Panc1 (cell line): ENCODE data around the gene PPP1R9A.

Experiments
- REST ChIP-seq, 2 experiments: IDR thresholded peaks; 2 replicates each; pipeline ENCODE4 v1.6.1; 2011 to 2012; ENCODE audit warnings: low read depth in 2 of 2, control low read depth in 1 of 2, low read length in 1 of 2, mild to moderate bottlenecking in 1 of 2, moderate library complexity in 1 of 2; ENCODE audit not compliant: insufficient read depth in 1 of 2
- SIN3A ChIP-seq: IDR thresholded peaks from 2 replicates; pipeline ENCODE4 v1.6.1; 2012; ENCODE audit warnings: low read depth, mild to moderate bottlenecking, low read length, moderate library complexity, borderline replicate concordance; ENCODE audit not compliant: insufficient read depth
- TF ChIP-seq, protein P1 (sequence below): fragments of 450-650 bp; IDR thresholded peaks from 2 replicates; pipeline ENCODE4 v1.5.1; 2017; ENCODE audit warnings: mild to moderate bottlenecking

DNA sequence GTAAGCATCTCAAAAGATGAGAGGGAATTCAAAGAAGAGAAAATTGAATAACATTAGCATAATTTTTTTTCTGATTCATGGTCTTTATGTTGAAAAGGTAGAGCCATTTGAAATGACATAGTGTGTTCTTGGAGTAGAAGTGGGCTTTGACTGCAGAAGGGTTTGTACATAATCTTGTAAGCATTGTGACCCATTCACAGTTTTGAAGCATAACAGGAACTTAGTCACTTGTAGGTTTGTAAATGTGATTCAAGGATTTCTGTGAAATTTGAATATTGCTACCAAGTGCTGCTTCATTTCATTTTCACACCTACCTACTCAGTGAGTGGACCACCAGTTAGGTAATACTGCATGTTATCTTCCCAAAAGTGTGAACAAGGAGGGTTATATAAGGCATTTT, 348.3 kb downstream of the PPP1R9A start:
- TF ChIP-seq, protein P1, sequence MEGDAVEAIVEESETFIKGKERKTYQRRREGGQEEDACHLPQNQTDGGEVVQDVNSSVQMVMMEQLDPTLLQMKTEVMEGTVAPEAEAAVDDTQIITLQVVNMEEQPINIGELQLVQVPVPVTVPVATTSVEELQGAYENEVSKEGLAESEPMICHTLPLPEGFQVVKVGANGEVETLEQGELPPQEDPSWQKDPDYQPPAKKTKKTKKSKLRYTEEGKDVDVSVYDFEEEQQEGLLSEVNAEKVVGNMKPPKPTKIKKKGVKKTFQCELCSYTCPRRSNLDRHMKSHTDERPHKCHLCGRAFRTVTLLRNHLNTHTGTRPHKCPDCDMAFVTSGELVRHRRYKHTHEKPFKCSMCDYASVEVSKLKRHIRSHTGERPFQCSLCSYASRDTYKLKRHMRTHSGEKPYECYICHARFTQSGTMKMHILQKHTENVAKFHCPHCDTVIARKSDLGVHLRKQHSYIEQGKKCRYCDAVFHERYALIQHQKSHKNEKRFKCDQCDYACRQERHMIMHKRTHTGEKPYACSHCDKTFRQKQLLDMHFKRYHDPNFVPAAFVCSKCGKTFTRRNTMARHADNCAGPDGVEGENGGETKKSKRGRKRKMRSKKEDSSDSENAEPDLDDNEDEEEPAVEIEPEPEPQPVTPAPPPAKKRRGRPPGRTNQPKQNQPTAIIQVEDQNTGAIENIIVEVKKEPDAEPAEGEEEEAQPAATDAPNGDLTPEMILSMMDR: no peak
- TF ChIP-seq REST (IDR thresholded peaks at IDR 0.05; ENCODE audit: insufficient read depth in 1 of 2, low read depth in 2 of 2, low read length in 1 of 2) (no peak), SIN3A (no peak)
